ENCODE measurements around the gene ZFP36L1. TPM values are rescaled to one million over a fixed set of nuclear protein-coding genes. Genes with fewer than 3 reads are reported as not detected.

The ZFP36L1 gene
- total RNA-seq, 1 donor, result 46.7 TPM

DNA sequence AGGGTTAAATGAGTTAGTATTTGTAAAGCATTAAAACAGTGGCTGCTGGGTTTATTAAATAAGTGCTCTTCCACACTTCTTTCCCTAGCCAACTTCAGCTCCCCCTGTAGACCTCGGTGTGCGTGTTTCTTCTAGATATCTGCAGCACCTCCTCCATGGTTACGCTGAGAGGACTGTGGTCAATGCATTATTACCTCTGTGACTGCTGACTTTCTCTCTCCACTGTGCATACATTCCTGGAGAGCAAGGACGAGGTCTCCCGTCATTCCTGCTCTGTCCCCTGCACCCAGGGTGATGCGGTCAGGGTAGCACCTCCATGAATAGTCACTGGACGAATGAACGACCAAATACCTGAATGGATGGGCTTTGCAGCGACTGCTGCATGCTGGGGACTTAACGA lies 44.6 kb downstream of the ZFP36L1 start:
- Histone ChIP-seq H3K4me1 (ENCODE audit: insufficient read depth, low read length) (no peaks in the 10 kb centered on the region), H2AFZ (ENCODE audit: low read length) (no peak overlapping the region), H3K4me2 (ENCODE audit: insufficient read depth, low read length) (no peak overlapping the region), H3K9me3 (ENCODE audit: low read depth, low read length) (no peaks in the 10 kb centered on the region), H3K27me3 (ENCODE audit: insufficient read depth, low read length) (no peaks in the 10 kb centered on the region), H3K36me3 (ENCODE audit: insufficient read depth, low read length) (no peaks in the 10 kb centered on the region), H3K4me3 (ENCODE audit: insufficient read depth, low read length) (no peak overlapping the region), H3K79me2 (ENCODE audit: insufficient read depth, low read length) (no peaks in the 10 kb centered on the region), H4K20me1 (ENCODE audit: insufficient read depth, low read length) (no peaks in the 10 kb centered on the region), H3K27ac (ENCODE audit: low read depth, low read length) (no peak overlapping the region)
- TF ChIP-seq, protein P1, sequence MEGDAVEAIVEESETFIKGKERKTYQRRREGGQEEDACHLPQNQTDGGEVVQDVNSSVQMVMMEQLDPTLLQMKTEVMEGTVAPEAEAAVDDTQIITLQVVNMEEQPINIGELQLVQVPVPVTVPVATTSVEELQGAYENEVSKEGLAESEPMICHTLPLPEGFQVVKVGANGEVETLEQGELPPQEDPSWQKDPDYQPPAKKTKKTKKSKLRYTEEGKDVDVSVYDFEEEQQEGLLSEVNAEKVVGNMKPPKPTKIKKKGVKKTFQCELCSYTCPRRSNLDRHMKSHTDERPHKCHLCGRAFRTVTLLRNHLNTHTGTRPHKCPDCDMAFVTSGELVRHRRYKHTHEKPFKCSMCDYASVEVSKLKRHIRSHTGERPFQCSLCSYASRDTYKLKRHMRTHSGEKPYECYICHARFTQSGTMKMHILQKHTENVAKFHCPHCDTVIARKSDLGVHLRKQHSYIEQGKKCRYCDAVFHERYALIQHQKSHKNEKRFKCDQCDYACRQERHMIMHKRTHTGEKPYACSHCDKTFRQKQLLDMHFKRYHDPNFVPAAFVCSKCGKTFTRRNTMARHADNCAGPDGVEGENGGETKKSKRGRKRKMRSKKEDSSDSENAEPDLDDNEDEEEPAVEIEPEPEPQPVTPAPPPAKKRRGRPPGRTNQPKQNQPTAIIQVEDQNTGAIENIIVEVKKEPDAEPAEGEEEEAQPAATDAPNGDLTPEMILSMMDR (IDR thresholded peaks at IDR 0.05; ENCODE audit: extremely low read depth, low read depth, low read length), result no peak
- no peak for DNase-seq (ENCODE audit: insufficient read length, low spot score, missing footprints)

DNA sequence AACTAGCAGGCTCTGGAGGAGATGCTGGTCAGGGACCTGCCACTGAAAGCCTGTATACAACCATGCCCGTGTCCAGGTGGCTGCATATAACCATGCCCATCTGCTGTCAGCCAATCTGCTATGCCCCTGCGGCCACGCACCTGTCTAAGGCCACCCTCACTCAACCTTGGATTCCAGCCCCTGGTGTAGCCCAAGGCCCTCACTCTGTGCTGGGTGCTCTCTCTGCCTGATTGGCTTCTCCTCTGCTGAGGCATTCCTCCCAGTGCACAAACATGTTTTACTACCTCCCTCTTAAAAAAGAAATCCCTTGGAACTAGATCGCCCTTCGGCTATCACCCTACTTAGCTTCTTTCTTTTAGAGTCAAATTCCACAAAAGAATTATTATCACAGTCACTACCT lies 45.5 kb downstream of the ZFP36L1 start:
- Histone ChIP-seq H3K36me3 (ENCODE audit: insufficient read depth, low read length) (no peaks in the 10 kb centered on the region), H3K9me3 (ENCODE audit: low read depth, low read length) (no peaks in the 10 kb centered on the region), H2AFZ (ENCODE audit: low read length) (no peak overlapping the region), H3K4me3 (ENCODE audit: insufficient read depth, low read length) (no peak overlapping the region), H3K27ac (ENCODE audit: low read depth, low read length) (no peak overlapping the region), H3K27me3 (ENCODE audit: insufficient read depth, low read length) (no peaks in the 10 kb centered on the region), H3K4me1 (ENCODE audit: insufficient read depth, low read length) (no peaks in the 10 kb centered on the region), H3K79me2 (ENCODE audit: insufficient read depth, low read length) (no peaks in the 10 kb centered on the region), H4K20me1 (ENCODE audit: insufficient read depth, low read length) (no peaks in the 10 kb centered on the region), H3K4me2 (ENCODE audit: insufficient read depth, low read length) (no peak overlapping the region)
- no peak for DNase-seq (ENCODE audit: insufficient read length, low spot score, missing footprints)
- TF ChIP-seq, protein P1 (IDR thresholded peaks at IDR 0.05; ENCODE audit: extremely low read depth, low read depth, low read length), result no peak

DNA sequence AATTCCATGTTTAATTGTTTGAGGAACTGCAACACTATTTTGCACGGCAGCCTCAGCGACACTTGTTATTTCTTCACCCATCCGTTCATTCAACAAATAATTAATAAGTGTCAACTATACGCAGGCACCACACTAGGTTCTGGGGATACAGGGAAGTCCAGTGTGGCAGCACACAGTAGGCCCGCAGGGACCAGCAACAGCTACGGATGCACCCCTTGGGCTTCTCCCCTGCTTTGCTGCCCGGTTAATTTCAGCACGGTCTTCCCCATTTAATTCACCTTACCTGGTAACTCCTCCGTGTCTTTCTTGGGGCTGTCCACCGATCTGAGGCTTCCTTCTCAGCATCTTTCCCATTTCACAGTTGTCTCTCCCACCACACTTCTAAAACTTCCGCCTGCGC lies 48.3 kb downstream of the ZFP36L1 start:
- DNase-seq (ENCODE audit: insufficient read length, low spot score, missing footprints), result no peak
- Histone ChIP-seq H2AFZ (ENCODE audit: low read length) (no peak overlapping the region), H3K4me3 (ENCODE audit: insufficient read depth, low read length) (no peak overlapping the region), H3K27ac (ENCODE audit: low read depth, low read length) (no peak overlapping the region), H3K27me3 (ENCODE audit: insufficient read depth, low read length) (no peaks in the 10 kb centered on the region), H3K9me3 (ENCODE audit: low read depth, low read length) (peaks cover 2% of the 10 kb centered on the region), H3K4me2 (ENCODE audit: insufficient read depth, low read length) (no peak overlapping the region), H4K20me1 (ENCODE audit: insufficient read depth, low read length) (no peaks in the 10 kb centered on the region), H3K79me2 (ENCODE audit: insufficient read depth, low read length) (no peaks in the 10 kb centered on the region), H3K36me3 (ENCODE audit: insufficient read depth, low read length) (no peaks in the 10 kb centered on the region), H3K4me1 (ENCODE audit: insufficient read depth, low read length) (no peaks in the 10 kb centered on the region)
- TF ChIP-seq, protein P1 (IDR thresholded peaks at IDR 0.05; ENCODE audit: extremely low read depth, low read depth, low read length), result no peak

DNA sequence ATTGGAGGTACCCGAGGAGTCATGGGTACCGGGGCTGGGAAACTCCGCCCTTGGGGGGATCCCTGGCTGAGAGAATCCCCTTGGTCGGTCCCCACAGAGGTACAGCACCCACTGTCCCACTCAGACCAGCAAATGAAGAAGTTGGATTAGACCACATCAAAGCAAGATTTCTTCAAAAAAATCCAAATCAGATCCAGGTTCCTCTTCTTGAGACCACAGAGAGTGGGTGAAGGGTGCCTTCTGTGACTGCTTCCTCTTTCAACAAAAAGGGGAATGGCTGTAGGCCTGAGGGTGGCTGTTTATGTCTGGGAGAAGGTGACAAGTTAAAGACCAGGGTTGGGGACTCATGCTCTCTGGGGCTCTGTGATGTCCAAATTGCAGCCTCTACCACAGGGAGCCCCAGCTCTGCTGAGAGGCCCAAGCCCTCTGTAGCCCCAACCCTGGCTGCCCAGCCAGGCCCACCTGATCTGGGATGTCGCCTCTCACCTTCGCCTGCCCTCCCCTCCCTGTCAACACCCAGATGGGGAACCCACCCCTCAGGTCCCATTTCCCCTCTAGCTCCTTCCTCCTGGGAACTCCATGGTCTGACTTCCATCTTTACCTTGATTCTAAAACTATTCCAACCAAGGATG lies 50.9 kb downstream of the ZFP36L1 start:
- TF ChIP-seq, protein P1 (IDR thresholded peaks at IDR 0.05; ENCODE audit: extremely low read depth, low read depth, low read length), result no peak
- H3K4me3 ChIP-seq (ENCODE audit: insufficient read depth, low read length), result no peak overlapping the region
- no peaks in the 10 kb centered on the region for H3K27me3 ChIP-seq (ENCODE audit: insufficient read depth, low read length)

More for the DNA sequence above, 50.9 kb downstream of the ZFP36L1 start:
- H3K27ac ChIP-seq (ENCODE audit: low read depth, low read length), result no peak overlapping the region
- no peaks in the 10 kb centered on the region for H3K79me2 ChIP-seq (ENCODE audit: insufficient read depth, low read length)
- no peaks in the 10 kb centered on the region for H4K20me1 ChIP-seq (ENCODE audit: insufficient read depth, low read length)
- no peak overlapping the region for H2AFZ ChIP-seq (ENCODE audit: low read length)
- H3K4me2 ChIP-seq (ENCODE audit: insufficient read depth, low read length), result no peak overlapping the region
- H3K9me3 ChIP-seq (ENCODE audit: low read depth, low read length), result peaks cover 2% of the 10 kb centered on the region
- H3K4me1 ChIP-seq (ENCODE audit: insufficient read depth, low read length), result no peaks in the 10 kb centered on the region
- no peaks in the 10 kb centered on the region for H3K36me3 ChIP-seq (ENCODE audit: insufficient read depth, low read length)
- DNase-seq (ENCODE audit: insufficient read length, low spot score, missing footprints), result no peak

All from osteoblast (primary cell).